OCI-LY3 (cell line): ENCODE measurements around the gene ANXA5.

Source experiments
- EZH2phosphoT487 ChIP-seq: fragments of 200-600 bp; shearing (Covaris generic); IDR thresholded peaks from 2 replicates; pipeline ENCODE4 v1.6.1; 2018; ENCODE audit warnings: antibody characterized with exemption, mixed run types, low read depth
- TF ChIP-seq, protein P1 (sequence below): fragments of 200-600, 300-600 bp; sonication (generic); IDR thresholded peaks from 2 replicates; pipeline ENCODE4 v1.5.1; 2014; ENCODE audit warnings: antibody characterized with exemption, low read length, low read depth

DNA sequence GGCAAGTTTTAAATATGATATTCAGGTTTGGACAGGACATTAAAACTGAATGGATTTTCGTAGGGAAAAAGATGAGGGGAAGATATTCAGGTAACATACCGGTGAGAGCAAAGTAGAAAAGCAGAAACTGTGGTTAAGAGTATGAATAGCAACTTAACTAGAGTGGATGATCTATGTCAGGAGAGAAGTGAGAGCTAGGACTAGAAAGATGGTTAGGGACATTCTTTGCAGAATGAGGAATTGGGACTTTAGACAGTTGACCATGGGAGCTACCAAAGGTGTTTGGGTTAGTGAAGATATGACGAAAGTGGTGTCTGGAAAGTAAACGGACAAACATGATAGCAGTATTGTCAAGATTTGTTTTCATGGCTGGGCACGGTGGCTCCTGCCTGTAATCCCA is 45.2 kb downstream of the ANXA5 start:
- TF ChIP-seq, protein P1, sequence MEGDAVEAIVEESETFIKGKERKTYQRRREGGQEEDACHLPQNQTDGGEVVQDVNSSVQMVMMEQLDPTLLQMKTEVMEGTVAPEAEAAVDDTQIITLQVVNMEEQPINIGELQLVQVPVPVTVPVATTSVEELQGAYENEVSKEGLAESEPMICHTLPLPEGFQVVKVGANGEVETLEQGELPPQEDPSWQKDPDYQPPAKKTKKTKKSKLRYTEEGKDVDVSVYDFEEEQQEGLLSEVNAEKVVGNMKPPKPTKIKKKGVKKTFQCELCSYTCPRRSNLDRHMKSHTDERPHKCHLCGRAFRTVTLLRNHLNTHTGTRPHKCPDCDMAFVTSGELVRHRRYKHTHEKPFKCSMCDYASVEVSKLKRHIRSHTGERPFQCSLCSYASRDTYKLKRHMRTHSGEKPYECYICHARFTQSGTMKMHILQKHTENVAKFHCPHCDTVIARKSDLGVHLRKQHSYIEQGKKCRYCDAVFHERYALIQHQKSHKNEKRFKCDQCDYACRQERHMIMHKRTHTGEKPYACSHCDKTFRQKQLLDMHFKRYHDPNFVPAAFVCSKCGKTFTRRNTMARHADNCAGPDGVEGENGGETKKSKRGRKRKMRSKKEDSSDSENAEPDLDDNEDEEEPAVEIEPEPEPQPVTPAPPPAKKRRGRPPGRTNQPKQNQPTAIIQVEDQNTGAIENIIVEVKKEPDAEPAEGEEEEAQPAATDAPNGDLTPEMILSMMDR = no peak
- TF ChIP-seq EZH2phosphoT487 = no peak
